CD14-positive monocyte (primary cell): Measurements from ENCODE around the gene CYP27C1. TPM values are rescaled to one million over a fixed set of nuclear protein-coding genes. Genes with fewer than 3 reads are reported as not detected.
A peak's percentile ranks its signal among the peaks of the same experiment; 100 is the strongest.

Experiments used
- DNase-seq, 3 donors: peaks; one replicate each; pipeline ENCODE4 v3.0.0-alpha.2; 2011 to 2022
- H2AFZ ChIP-seq: 2 replicates; pipeline ENCODE4 v1.6.0; 2012; ENCODE audit warnings: mild to moderate bottlenecking, low read depth, low read length, inconsistent platforms; ENCODE audit not compliant: insufficient read depth, poor library complexity, severe bottlenecking
- H3K27ac ChIP-seq, 2 donors: 1 replicate in 1 of 2; 2 replicates in 1 of 2; pipeline ENCODE4 v1.5.1; 2012 to 2013; ENCODE audit warnings: low read length in 2 of 2, control low read depth in 1 of 2, inconsistent platforms in 1 of 2, low read depth in 1 of 2, mild to moderate bottlenecking in 1 of 2
- H3K27me3 ChIP-seq, 2 donors: one replicate each; pipeline versions ENCODE4 v1.6.0 to v1.6.1; 2011 to 2013; ENCODE audit warnings: low read length in 2 of 2; ENCODE audit not compliant: control insufficient read depth in 2 of 2, insufficient read depth in 2 of 2
- H3K36me3 ChIP-seq, 2 donors: replicated peaks in 1 of 2; 1 replicate in 1 of 2; 2 replicates in 1 of 2; pipeline versions ENCODE4 v1.5.1 to v1.6.1; 2012 to 2013; ENCODE audit warnings: low read length in 2 of 2, control low read depth in 1 of 2, inconsistent platforms in 1 of 2, mild to moderate bottlenecking in 1 of 2; ENCODE audit not compliant: insufficient read depth in 2 of 2, control insufficient read depth in 1 of 2
- H3K4me1 ChIP-seq, 2 donors: 1 replicate in 1 of 2; 2 replicates in 1 of 2; pipeline versions ENCODE4 v1.5.1 to v1.6.1; 2012 to 2013; ENCODE audit warnings: low read length in 2 of 2, control low read depth in 1 of 2, inconsistent platforms in 1 of 2, mild to moderate bottlenecking in 1 of 2, moderate library complexity in 1 of 2; ENCODE audit not compliant: insufficient read depth in 2 of 2, control insufficient read depth in 1 of 2
- H3K4me2 ChIP-seq: replicated peaks from 2 replicates; pipeline ENCODE3; 2012; ENCODE audit warnings: low read length, moderate library complexity, mild to moderate bottlenecking; ENCODE audit not compliant: poor library complexity, severe bottlenecking; ENCODE audit errors: extremely low read depth
- H3K4me3 ChIP-seq, 3 experiments: fragments of 200-600 bp in 1 of 3; sonication (generic) in 1 of 3; replicated peaks in 1 of 3; 1 replicate in 2 of 3; 2 replicates in 1 of 3; pipeline ENCODE4 v1.5.1; 2011 to 2013; ENCODE audit warnings: low read length in 3 of 3, mild to moderate bottlenecking in 3 of 3, control low read depth in 2 of 3, low read depth in 2 of 3, inconsistent platforms in 1 of 3, moderate library complexity in 1 of 3
- H3K79me2 ChIP-seq: 2 replicates; pipeline ENCODE4 v1.6.0; 2012; ENCODE audit warnings: mild to moderate bottlenecking, control low read depth, inconsistent platforms, low read length, moderate library complexity; ENCODE audit not compliant: insufficient read depth
- H3K9ac ChIP-seq: 2 replicates; pipeline ENCODE4 v1.6.0; 2017; ENCODE audit warnings: low read length, mild to moderate bottlenecking; ENCODE audit not compliant: insufficient read depth, poor library complexity, severe bottlenecking
- H3K9me3 ChIP-seq, 2 donors: replicated peaks in 1 of 2; 1 replicate in 1 of 2; 2 replicates in 1 of 2; pipeline versions ENCODE4 v1.5.1 to v1.6.1; 2012 to 2013; ENCODE audit warnings: low read length in 2 of 2, control low read depth in 1 of 2; ENCODE audit not compliant: control insufficient read depth in 1 of 2, insufficient read depth in 1 of 2
- H4K20me1 ChIP-seq: 2 replicates; pipeline ENCODE4 v1.6.0; 2012; ENCODE audit warnings: mild to moderate bottlenecking, low read length, control low read depth, moderate library complexity; ENCODE audit not compliant: insufficient read depth
- H3K27ac Mint-ChIP-seq, 7 donors: one replicate each; pipeline ENCODE4 v1.8.0; 2020; ENCODE audit warnings: mild to moderate bottlenecking in 7 of 7, mixed read lengths in 7 of 7, moderate library complexity in 6 of 7, inconsistent platforms in 2 of 7
- H3K27me3 Mint-ChIP-seq, 3 donors: one replicate each; pipeline ENCODE4 v1.8.0; 2021 to 2022; ENCODE audit warnings: low read depth in 3 of 3, mild to moderate bottlenecking in 3 of 3, mixed read lengths in 3 of 3, moderate library complexity in 3 of 3, inconsistent platforms in 1 of 3
- H3K36me3 Mint-ChIP-seq, 2 donors: one replicate each; pipeline ENCODE4 v1.8.0; 2020; ENCODE audit warnings: mixed read lengths in 2 of 2, inconsistent platforms in 1 of 2, mild to moderate bottlenecking in 1 of 2
- H3K4me1 Mint-ChIP-seq: one replicate; pipeline ENCODE4 v1.8.0; 2020; ENCODE audit warnings: mild to moderate bottlenecking, mixed read lengths
- H3K4me3 Mint-ChIP-seq, 2 donors: one replicate each; pipeline ENCODE4 v1.8.0; 2020; ENCODE audit warnings: mild to moderate bottlenecking in 2 of 2, mixed read lengths in 2 of 2, moderate library complexity in 1 of 2
- H3K9me3 Mint-ChIP-seq, 7 donors: one replicate each; pipeline ENCODE4 v1.8.0; 2020 to 2022; ENCODE audit warnings: mixed read lengths in 7 of 7, mild to moderate bottlenecking in 6 of 7, moderate library complexity in 6 of 7, inconsistent platforms in 2 of 7
- CTCF ChIP-seq: fragments of 200-600 bp; IDR thresholded peaks from one replicate; pipeline ENCODE4 v1.8.0; 2022; ENCODE audit warnings: antibody characterized with exemption, mild to moderate bottlenecking
- WGBS: methylation state at CpG from one replicate; pipeline ENCODE4 v1.1.5; 2013; ENCODE audit warnings: missing lambda C conversion rate; ENCODE audit not compliant: insufficient coverage; 5-methylcytosine and 5-hydroxymethylcytosine counted together
- intact Hi-C, 2 donors: fragments of 100-400 bp; cut with micrococcal nuclease; formaldehyde crosslinking; loops; one replicate each; pipeline versions ENCODE4 v1.15.0 to v1.15.1; 2023
- polyA plus RNA-seq, 3 donors: library from polyadenylated mRNA; depleted of rRNA in 1 of 3; unstranded in 2 of 3; stranded (reverse) in 1 of 3; fragments of 300-500 nt in 2 of 3; fragments of >200 nt in 1 of 3; fragmentation: Illumina TruSeq in 2 of 3; gene quantifications; 1 replicate in 2 of 3; 2 replicates in 1 of 3; pipeline ENCODE4 v1.2.3, GENCODE V29; 2012 to 2021

The CYP27C1 gene
- polyA plus RNA-seq, 3 donors: not detected

DNA sequence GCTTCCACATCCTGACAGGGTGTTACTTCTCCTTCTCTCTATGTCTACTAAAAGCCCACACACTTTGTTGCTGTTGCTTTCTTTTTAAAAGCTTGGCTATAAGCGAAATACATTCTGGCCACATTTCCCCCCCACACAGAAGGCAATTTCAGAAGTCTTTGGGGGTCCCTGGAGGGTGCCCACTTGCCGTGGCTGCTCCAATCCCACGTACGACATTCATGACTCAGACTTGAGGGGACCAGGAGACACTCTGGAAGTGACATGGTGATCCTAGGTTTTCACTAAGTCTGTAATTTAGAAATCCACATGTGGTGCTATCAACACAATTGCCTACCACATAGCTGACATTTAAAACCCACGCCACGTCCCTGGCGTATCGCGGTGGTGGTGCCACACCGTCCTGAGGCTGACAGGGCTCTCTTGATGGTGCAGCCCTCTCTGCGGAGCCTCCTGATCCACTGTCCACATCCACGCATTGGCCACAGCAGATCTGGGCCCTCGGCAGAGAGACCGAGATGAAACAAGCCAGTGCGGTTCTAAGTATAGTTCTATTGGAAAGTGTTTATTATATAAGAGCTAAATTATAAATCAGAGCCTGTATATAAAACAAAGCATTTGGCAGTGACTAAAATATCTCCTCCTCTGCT is 42.4 kb downstream of the CYP27C1 start:
- peak overlapping the region in 3 of 7 donors; percentile 22 to 74 (median 40) for H3K27ac Mint-ChIP-seq
- WGBS: 94% methylated on average over 7 of the region's 15 CpGs

More for the DNA sequence above, 42.4 kb downstream of the CYP27C1 start:
- H3K9me3 Mint-ChIP-seq: peaks cover 3 to 11% (median 6%) of the 10 kb centered on the region in 7 donors
- peaks cover 0 to 2% of the 10 kb centered on the region in 2 donors for H3K9me3 ChIP-seq
- H3K4me3 ChIP-seq: no peak overlapping the region
- no peaks in the 10 kb centered on the region for H4K20me1 ChIP-seq
- H3K36me3 Mint-ChIP-seq: no peaks in the 10 kb centered on the region
- H3K4me1 ChIP-seq: peaks cover 28 to 29% of the 10 kb centered on the region in 2 donors
- no peak overlapping the region for H3K9ac ChIP-seq
- no peak overlapping the region for H3K27ac ChIP-seq
- H2AFZ ChIP-seq: no peak overlapping the region
- no peaks in the 10 kb centered on the region for H3K27me3 ChIP-seq
- no peaks in the 10 kb centered on the region for H3K79me2 ChIP-seq
- DNase-seq: no peak
- H3K4me2 ChIP-seq: no peak overlapping the region
- no peak for TF ChIP-seq CTCF
- H3K4me3 Mint-ChIP-seq: no peak overlapping the region
- H3K36me3 ChIP-seq: no peaks in the 10 kb centered on the region
- H3K27me3 Mint-ChIP-seq: peaks cover 0 to 7% (median 3%) of the 10 kb centered on the region in 3 donors
- intact Hi-C loops: no loop called here
- peaks cover 36% of the 10 kb centered on the region for H3K4me1 Mint-ChIP-seq
